ENCODE data around the gene CPLX1.

The CPLX1 gene

DNA sequence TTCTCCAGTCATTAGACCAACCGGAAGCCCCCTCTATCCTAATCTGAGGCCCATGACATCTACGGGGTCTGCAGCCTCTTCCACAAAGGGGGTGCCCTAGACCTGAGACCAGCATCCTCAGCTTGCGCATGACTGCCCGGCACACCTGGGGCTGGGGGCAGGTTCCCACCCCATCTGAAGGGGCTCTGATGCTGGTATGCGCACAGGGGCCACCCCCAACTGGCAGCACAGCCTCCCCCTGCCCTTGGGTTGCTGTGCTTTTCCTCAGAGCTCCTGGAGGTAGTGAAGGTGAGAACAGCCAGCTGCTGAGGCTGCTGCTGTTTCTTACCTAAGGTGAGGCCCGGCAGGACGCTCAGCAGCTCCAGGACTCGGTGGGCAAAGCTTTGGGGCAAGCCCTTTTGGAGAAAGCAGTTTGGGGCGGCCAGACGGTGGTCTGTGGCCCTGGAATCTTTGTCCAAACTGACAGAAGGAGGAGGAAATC is 18.9 kb upstream of the CPLX1 start:
- in situ Hi-C loops (cut with HindIII; ENCODE audit: low pct_ligation_motif_present, low sequenced_read_pairs): no loop called here
- TF ChIP-seq, protein P1, sequence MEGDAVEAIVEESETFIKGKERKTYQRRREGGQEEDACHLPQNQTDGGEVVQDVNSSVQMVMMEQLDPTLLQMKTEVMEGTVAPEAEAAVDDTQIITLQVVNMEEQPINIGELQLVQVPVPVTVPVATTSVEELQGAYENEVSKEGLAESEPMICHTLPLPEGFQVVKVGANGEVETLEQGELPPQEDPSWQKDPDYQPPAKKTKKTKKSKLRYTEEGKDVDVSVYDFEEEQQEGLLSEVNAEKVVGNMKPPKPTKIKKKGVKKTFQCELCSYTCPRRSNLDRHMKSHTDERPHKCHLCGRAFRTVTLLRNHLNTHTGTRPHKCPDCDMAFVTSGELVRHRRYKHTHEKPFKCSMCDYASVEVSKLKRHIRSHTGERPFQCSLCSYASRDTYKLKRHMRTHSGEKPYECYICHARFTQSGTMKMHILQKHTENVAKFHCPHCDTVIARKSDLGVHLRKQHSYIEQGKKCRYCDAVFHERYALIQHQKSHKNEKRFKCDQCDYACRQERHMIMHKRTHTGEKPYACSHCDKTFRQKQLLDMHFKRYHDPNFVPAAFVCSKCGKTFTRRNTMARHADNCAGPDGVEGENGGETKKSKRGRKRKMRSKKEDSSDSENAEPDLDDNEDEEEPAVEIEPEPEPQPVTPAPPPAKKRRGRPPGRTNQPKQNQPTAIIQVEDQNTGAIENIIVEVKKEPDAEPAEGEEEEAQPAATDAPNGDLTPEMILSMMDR (IDR thresholded peaks at IDR 0.05; ENCODE audit: low read depth, low read length, missing control alignments): no peak
- Histone ChIP-seq H3K36me3 (replicated peaks) (peaks cover 4% of the 10 kb centered on the region), H3K27ac (no peak overlapping the region), H3K27me3 (replicated peaks) (no peaks in the 10 kb centered on the region), H3K4me3 (ENCODE audit: low read depth, low read length) (no peak overlapping the region)
- DNase-seq: no peak

GRCh38 chr4:839675-840443 is 13.9 kb upstream of the CPLX1 start:
- TF ChIP-seq, protein P1 (IDR thresholded peaks at IDR 0.05; ENCODE audit: low read depth, low read length, missing control alignments): no peak
- Histone ChIP-seq H3K36me3 (replicated peaks) (no peaks in the 10 kb centered on the region), H3K4me3 (ENCODE audit: low read depth, low read length) (no peak overlapping the region), H3K27me3 (replicated peaks) (no peaks in the 10 kb centered on the region), H3K27ac (no peak overlapping the region)
- no peak for DNase-seq
- in situ Hi-C loops (cut with HindIII; ENCODE audit: low pct_ligation_motif_present, low sequenced_read_pairs): no loop called here

DNA sequence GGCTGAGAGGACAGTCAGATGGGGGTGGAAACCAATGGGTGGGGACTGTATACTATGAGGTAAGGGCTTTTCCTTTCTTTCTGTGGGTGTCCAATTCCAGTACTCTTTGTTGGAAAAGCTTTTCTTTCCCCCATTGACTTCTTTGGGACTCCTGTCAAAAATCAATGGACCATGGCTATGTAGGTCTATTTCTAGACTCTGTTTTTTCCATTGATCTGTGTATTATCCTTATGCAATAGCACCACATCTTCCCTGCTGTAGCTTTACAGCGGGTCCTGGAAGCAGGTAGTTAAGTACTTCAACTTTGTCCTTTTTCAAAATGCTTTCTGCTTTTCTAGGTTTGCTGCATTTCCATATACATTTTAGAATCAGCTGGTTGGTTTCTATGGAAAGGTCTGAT is 11.8 kb upstream of the CPLX1 start:
- Histone ChIP-seq H3K27me3 (replicated peaks) (no peaks in the 10 kb centered on the region), H3K27ac (no peak overlapping the region), H3K36me3 (replicated peaks) (no peaks in the 10 kb centered on the region), H3K4me3 (ENCODE audit: low read depth, low read length) (no peak overlapping the region)
- no peak for DNase-seq
- in situ Hi-C loops (cut with HindIII; ENCODE audit: low pct_ligation_motif_present, low sequenced_read_pairs): no loop called here
- TF ChIP-seq, protein P1 (IDR thresholded peaks at IDR 0.05; ENCODE audit: low read depth, low read length, missing control alignments): no peak

GRCh38 chr4:836750-837301 is 10.9 kb upstream of the CPLX1 start:
- H3K36me3 ChIP-seq (replicated peaks): no peaks in the 10 kb centered on the region
- TF ChIP-seq, protein P1 (IDR thresholded peaks at IDR 0.05; ENCODE audit: low read depth, low read length, missing control alignments): no peak
- H3K27ac ChIP-seq: no peak overlapping the region
- H3K27me3 ChIP-seq (replicated peaks): no peaks in the 10 kb centered on the region
- in situ Hi-C loops (cut with HindIII; ENCODE audit: low pct_ligation_motif_present, low sequenced_read_pairs): no loop called here
- DNase-seq: no peak
- no peak overlapping the region for H3K4me3 ChIP-seq (ENCODE audit: low read depth, low read length)

DNA sequence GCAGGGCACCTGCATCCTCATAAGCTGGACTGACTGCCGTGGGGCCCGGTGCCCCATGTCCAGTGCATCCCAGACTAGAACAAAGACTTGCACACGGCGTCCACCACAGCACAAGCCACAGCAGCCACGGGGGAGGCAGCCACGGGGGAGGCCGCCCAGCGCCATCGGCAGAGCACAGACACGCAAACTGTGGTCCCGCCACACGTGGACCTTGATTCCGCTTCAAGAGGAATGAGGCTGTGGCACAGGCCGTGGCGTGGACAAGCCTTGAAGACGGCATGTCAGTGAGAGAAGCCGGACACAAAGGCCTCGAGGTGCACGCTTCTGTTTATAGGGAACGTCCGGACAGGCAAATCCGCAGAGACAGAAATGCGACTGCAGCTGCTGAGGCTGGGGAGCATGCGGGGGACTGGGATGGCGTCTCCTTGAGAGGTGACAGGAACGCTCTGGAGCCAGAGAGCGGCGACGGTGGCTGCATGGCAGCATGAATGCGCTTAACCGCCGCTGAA is 10.1 kb upstream of the CPLX1 start:
- in situ Hi-C loops (cut with HindIII; ENCODE audit: low pct_ligation_motif_present, low sequenced_read_pairs): no loop called here
- H3K27me3 ChIP-seq (replicated peaks): no peaks in the 10 kb centered on the region
- no peaks in the 10 kb centered on the region for H3K36me3 ChIP-seq (replicated peaks)
- TF ChIP-seq, protein P1 (IDR thresholded peaks at IDR 0.05; ENCODE audit: low read depth, low read length, missing control alignments): no peak
- H3K27ac ChIP-seq: no peak overlapping the region
- no peak overlapping the region for H3K4me3 ChIP-seq (ENCODE audit: low read depth, low read length)
- DNase-seq: no peak

Measured in brain microvascular endothelial cell (primary cell).